ENCODE data around the gene NPRL2.
A peak's percentile ranks its signal among the peaks of the same experiment; 100 is the strongest.

The NPRL2 gene

DNA sequence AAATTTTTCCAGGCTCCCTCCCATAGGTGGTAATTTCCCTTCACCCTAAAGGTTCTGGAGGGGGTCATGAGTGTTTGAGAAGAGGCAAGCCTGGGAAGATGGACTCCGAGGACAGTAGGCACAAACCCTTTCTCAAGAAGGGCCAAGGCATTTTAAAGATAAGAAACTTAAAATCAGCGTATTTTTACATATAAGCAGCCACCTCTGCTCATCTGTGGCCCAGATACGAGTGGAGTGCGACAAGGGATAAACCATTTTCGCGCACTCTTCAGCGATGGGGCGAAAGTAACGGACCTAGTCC is 10.5 kb downstream of the NPRL2 start:
- no peaks in the 10 kb centered on the region for H3K9me3 ChIP-seq (ENCODE audit: control insufficient read depth in 1 of 2, low read length in 2 of 2)
- H3K27ac ChIP-seq (ENCODE audit: low read depth, low read length), result peak overlapping the region; percentile 75
- H3K4me3 ChIP-seq (ENCODE audit: low read depth in 1 of 2, low read length in 2 of 2), result peak overlapping the region; percentile 66 to 78
- no peaks in the 10 kb centered on the region for H3K36me3 ChIP-seq (ENCODE audit: control insufficient read depth in 1 of 2, insufficient read depth in 2 of 2, low read length in 2 of 2)
- peak overlapping the region; percentile 69 to 77 for H3K9ac ChIP-seq (ENCODE audit: low read depth in 1 of 2, low read length in 2 of 2)
- H3K4me1 ChIP-seq (ENCODE audit: control insufficient read depth in 1 of 2, insufficient read depth in 2 of 2, low read length in 2 of 2), result peaks cover 29 to 52% of the 10 kb centered on the region in 2 donors
- no peaks in the 10 kb centered on the region for H3K27me3 ChIP-seq (ENCODE audit: control insufficient read depth in 1 of 2, insufficient read depth in 2 of 2, low read length in 2 of 2)

DNA sequence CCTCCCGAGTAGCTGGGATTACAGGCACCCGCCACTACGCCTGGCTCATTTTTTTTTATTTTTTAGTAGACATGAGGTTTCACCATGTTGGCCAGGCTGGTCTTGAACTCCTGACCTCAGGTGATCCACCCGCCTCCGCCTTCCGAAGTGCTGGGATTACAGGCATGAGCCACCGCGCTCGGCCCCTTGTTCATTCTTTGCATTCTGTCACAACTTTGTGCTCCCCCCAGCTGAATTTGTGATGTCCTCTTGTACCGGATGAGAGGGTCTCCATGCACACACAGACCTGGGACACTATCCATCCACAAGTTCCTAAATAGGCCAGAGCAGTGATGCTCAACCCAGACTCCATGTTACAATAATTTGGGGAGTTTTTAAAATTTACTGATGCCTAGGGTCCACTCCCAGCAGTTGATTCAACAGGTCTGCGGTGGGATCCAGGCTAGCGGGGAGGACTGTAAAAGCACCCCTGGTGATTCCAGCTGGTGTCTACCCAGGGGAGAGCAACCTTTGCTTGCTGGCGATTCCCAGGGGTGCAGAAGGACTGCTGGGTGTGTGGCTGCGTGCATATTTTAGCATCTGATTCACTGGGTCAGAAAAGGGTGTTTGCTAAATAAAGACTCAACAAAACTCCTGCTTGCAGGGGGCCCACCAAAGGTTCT is 11.0 kb downstream of the NPRL2 start:
- Histone ChIP-seq H3K4me3 (ENCODE audit: low read depth in 1 of 2, low read length in 2 of 2) (peak overlapping the region; percentile 66 to 78), H3K36me3 (ENCODE audit: control insufficient read depth in 1 of 2, insufficient read depth in 2 of 2, low read length in 2 of 2) (peaks cover 0 to under 1% of the 10 kb centered on the region in 2 donors), H3K9ac (ENCODE audit: low read depth in 1 of 2, low read length in 2 of 2) (peak overlapping the region; percentile 69 to 77), H3K27me3 (ENCODE audit: control insufficient read depth in 1 of 2, insufficient read depth in 2 of 2, low read length in 2 of 2) (no peaks in the 10 kb centered on the region), H3K27ac (ENCODE audit: low read depth, low read length) (peak overlapping the region; percentile 75), H3K9me3 (ENCODE audit: control insufficient read depth in 1 of 2, low read length in 2 of 2) (no peaks in the 10 kb centered on the region), H3K4me1 (ENCODE audit: control insufficient read depth in 1 of 2, insufficient read depth in 2 of 2, low read length in 2 of 2) (peaks cover 30 to 52% of the 10 kb centered on the region in 2 donors)

DNA sequence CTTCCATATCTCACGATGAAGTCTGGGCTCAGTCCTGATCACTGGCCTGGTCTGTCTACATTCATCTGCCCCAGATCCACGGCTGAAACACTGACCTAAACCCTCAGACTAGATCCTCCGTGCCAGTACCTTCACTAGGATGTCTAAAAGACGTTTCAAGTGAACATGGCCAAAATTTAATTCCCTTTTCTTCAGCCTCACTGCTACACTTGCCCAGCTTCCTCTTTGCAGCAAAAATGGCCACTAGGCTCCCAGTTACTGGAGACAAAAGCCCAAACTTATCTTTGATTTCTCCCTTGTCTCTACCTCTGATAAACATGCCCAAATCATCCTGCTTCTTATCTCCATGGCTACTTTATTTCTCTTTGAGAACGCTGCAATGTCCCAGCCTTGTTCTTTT is 11.6 kb downstream of the NPRL2 start:
- Histone ChIP-seq H3K4me3 (ENCODE audit: low read depth in 1 of 2, low read length in 2 of 2) (peak overlapping the region; percentile 21 to 81), H3K27me3 (ENCODE audit: control insufficient read depth in 1 of 2, insufficient read depth in 2 of 2, low read length in 2 of 2) (no peaks in the 10 kb centered on the region), H3K9me3 (ENCODE audit: control insufficient read depth in 1 of 2, low read length in 2 of 2) (no peaks in the 10 kb centered on the region), H3K36me3 (ENCODE audit: control insufficient read depth in 1 of 2, insufficient read depth in 2 of 2, low read length in 2 of 2) (peaks cover 0 to 4% of the 10 kb centered on the region in 2 donors), H3K4me1 (ENCODE audit: control insufficient read depth in 1 of 2, insufficient read depth in 2 of 2, low read length in 2 of 2) (peaks cover 35 to 58% of the 10 kb centered on the region in 2 donors), H3K9ac (ENCODE audit: low read depth in 1 of 2, low read length in 2 of 2) (peak overlapping the region; percentile 67 to 95), H3K27ac (ENCODE audit: low read depth, low read length) (peak overlapping the region; percentile 3)

DNA sequence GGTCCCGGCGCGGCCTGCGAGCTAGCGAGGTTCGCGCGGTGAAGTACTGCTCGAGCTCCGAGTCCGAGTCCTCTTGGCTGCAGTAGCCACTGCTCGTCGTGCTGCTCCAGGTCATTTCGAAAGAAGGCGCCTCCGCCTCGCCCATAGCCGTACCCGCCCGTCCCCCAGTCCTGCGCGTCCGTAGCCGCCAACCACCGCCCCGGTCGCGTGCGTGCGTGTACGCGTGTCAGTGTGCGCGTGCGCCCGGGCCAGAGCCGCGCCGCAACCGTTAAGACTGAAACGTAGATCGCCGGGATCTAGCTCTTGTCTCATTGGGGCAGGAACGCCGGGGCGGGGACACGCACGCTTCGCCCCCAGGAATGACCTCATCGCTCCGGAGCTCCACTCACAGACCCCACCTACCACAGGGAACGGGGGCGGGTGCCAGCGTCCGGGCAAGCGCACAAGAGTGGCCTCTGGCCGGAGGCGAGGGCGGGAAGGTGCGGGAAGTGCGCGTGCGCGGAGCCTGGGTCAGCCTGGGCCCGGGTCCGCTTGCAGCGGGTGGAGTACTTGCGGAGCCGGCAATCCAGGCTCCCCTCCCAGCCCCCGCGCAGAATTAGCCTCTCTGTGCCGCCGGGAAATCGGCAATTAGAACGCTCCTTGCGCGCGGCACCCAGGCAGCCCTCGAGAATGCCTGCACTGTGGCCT is 13.3 kb downstream of the NPRL2 start:
- no peaks in the 10 kb centered on the region for H3K9me3 ChIP-seq (ENCODE audit: control insufficient read depth in 1 of 2, low read length in 2 of 2)
- peaks cover 0 to 11% of the 10 kb centered on the region in 2 donors for H3K36me3 ChIP-seq (ENCODE audit: control insufficient read depth in 1 of 2, insufficient read depth in 2 of 2, low read length in 2 of 2)
- peak overlapping the region; percentile 74 to 81 for H3K4me3 ChIP-seq (ENCODE audit: low read depth in 1 of 2, low read length in 2 of 2)
- H3K4me1 ChIP-seq (ENCODE audit: control insufficient read depth in 1 of 2, insufficient read depth in 2 of 2, low read length in 2 of 2), result peaks cover 37 to 63% of the 10 kb centered on the region in 2 donors
- H3K9ac ChIP-seq (ENCODE audit: low read depth in 1 of 2, low read length in 2 of 2), result peak overlapping the region; percentile 88 to 95
- H3K27ac ChIP-seq (ENCODE audit: low read depth, low read length), result peak overlapping the region; percentile 98
- no peaks in the 10 kb centered on the region for H3K27me3 ChIP-seq (ENCODE audit: control insufficient read depth in 1 of 2, insufficient read depth in 2 of 2, low read length in 2 of 2)

DNA sequence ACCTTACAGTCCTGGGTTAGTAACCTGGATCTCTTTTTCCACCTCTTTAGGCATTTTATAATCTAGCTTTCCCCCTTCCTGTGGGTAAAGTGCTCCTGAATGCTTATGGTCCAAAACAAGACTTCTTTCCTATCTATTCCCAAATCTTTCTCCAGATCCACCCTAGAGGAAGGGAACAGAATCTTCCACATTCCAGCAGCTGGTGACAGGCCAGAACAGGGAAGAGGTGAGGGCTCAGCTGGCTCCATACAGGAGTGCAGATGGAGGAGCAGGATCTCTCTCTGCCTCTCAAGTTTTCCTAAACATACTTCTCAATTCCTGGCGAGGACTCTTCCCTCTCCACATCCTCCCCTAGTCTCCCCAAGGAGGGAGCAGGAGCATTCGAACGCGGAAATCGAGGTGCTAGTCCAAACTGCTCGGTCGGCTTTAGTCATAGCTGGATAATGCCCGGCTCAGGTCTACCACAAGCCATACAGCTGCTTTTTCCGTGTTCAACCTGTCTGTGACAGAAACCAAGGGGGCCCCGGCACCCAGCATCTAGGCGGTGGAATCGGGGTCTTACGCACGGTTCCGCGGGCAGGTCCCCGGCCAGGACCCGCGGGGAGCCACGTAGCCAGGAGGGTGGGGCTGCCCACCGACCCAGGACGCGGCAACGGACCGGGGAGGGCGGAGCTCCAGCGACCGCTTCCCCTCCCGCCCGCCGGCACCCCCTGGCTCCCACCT is 14.0 kb downstream of the NPRL2 start:
- H3K27ac ChIP-seq (ENCODE audit: low read depth, low read length), result peak overlapping the region; percentile 98
- H3K4me3 ChIP-seq (ENCODE audit: low read depth in 1 of 2, low read length in 2 of 2), result peak overlapping the region; percentile 74 to 81
- no peaks in the 10 kb centered on the region for H3K27me3 ChIP-seq (ENCODE audit: control insufficient read depth in 1 of 2, insufficient read depth in 2 of 2, low read length in 2 of 2)
- H3K9me3 ChIP-seq (ENCODE audit: control insufficient read depth in 1 of 2, low read length in 2 of 2), result no peaks in the 10 kb centered on the region
- peaks cover 37 to 63% of the 10 kb centered on the region in 2 donors for H3K4me1 ChIP-seq (ENCODE audit: control insufficient read depth in 1 of 2, insufficient read depth in 2 of 2, low read length in 2 of 2)
- peak overlapping the region; percentile 88 to 95 for H3K9ac ChIP-seq (ENCODE audit: low read depth in 1 of 2, low read length in 2 of 2)
- peaks cover 4 to 18% of the 10 kb centered on the region in 2 donors for H3K36me3 ChIP-seq (ENCODE audit: control insufficient read depth in 1 of 2, insufficient read depth in 2 of 2, low read length in 2 of 2)

DNA sequence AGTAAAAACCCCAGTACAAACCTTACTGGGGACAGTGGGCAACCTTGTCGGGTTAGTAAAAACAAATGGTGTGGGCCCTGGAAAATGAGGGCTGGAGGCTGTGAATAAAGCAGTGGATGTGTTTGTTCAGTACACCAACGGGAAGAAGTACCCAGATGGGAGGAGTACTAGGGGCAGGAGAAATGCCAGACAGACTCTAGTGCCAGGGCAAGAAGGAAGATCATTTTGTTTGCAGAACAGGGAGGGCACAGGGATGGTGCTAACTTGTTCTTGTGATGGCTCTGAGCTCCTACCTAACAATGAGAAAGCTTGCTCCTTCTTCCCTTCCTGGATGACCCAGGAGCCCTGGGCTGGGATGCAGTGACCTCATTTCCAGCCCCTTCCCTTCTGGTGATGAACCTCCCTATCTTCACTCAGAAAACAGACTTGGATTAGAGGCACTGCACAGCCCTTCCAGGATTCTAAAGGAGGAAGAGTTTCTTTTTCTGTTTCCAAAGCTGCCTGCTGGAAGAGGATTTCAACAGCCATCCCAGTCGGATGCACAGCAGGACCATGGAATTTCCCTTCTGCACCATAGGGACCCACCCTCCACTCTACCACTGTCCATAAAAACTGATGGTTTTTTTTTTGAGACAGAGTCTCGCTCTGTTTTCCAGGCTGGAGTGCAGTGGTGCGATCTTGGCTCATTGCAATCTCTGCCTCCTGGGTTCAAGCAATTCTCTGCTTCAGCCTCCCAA is 16.1 kb downstream of the NPRL2 start:
- H3K9ac ChIP-seq (ENCODE audit: low read depth in 1 of 2, low read length in 2 of 2), result peak overlapping the region; percentile 5 to 38
- H3K9me3 ChIP-seq (ENCODE audit: control insufficient read depth in 1 of 2, low read length in 2 of 2), result no peaks in the 10 kb centered on the region
- H3K27ac ChIP-seq (ENCODE audit: low read depth, low read length), result peak overlapping the region; percentile 26
- H3K27me3 ChIP-seq (ENCODE audit: control insufficient read depth in 1 of 2, insufficient read depth in 2 of 2, low read length in 2 of 2), result no peaks in the 10 kb centered on the region
- peaks cover 23 to 45% of the 10 kb centered on the region in 2 donors for H3K4me1 ChIP-seq (ENCODE audit: control insufficient read depth in 1 of 2, insufficient read depth in 2 of 2, low read length in 2 of 2)
- peaks cover 25 to 38% of the 10 kb centered on the region in 2 donors for H3K36me3 ChIP-seq (ENCODE audit: control insufficient read depth in 1 of 2, insufficient read depth in 2 of 2, low read length in 2 of 2)
- no peak overlapping the region for H3K4me3 ChIP-seq (ENCODE audit: low read depth in 1 of 2, low read length in 2 of 2)

DNA sequence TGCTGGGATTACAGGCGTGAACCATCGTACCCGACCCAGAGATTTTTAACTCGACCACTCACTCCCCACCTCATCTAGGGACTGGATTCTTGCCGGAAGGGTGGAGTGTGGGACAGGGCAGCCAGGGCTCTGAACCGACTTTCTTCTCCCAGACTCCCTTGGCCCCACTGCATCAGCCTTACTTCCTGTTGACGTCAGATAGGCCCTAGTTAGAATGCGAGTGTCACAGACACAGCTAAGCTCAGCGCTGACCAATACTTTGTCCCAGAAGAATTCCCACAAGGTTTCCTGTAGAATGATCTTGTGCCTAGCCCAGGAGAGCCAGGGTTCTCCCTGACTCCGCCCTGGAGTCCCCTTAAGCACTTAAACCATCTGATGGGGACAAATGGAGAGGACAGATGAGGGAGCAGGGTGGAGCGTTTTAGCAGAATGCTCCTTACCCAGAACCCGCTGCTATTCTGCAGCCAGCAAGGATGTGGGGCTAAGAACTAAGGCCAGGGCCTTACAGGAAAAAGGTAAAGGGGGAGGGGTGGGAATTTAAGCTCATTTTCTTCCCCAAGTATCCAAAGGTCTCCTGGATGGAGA is 16.7 kb downstream of the NPRL2 start:
- peak overlapping the region; percentile 5 to 38 for H3K9ac ChIP-seq (ENCODE audit: low read depth in 1 of 2, low read length in 2 of 2)
- peaks cover 23 to 44% of the 10 kb centered on the region in 2 donors for H3K4me1 ChIP-seq (ENCODE audit: control insufficient read depth in 1 of 2, insufficient read depth in 2 of 2, low read length in 2 of 2)
- no peaks in the 10 kb centered on the region for H3K27me3 ChIP-seq (ENCODE audit: control insufficient read depth in 1 of 2, insufficient read depth in 2 of 2, low read length in 2 of 2)
- peak overlapping the region; percentile 26 for H3K27ac ChIP-seq (ENCODE audit: low read depth, low read length)
- peaks cover 25 to 41% of the 10 kb centered on the region in 2 donors for H3K36me3 ChIP-seq (ENCODE audit: control insufficient read depth in 1 of 2, insufficient read depth in 2 of 2, low read length in 2 of 2)
- H3K4me3 ChIP-seq (ENCODE audit: low read depth in 1 of 2, low read length in 2 of 2), result no peak overlapping the region
- no peaks in the 10 kb centered on the region for H3K9me3 ChIP-seq (ENCODE audit: control insufficient read depth in 1 of 2, low read length in 2 of 2)

DNA sequence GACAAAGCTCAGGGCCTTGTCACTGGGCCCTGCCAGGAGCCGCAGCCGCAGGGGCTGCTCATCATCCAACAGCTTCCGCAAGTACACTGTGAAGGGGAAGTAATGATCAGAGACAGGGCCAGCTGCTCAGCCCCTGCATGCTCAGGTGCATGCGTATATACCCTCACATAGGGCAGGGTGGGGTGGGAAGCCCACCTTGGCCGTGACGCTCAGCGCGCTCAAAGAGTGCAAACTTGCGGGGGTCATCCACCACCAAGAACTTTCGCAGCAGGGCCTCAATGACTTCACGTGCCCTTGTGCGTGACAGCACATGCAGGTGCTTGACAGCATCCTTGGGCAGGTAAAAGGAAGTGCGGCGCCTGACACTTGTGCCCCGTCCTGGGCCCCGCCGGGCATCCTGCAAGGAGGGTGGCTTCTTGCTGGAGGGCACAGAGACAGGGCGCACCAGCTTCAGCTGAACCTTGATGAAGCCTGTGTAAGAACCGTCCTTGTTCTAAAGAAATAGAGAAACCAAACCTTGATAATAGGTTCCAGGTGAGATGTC is 19.1 kb downstream of the NPRL2 start:
- no peaks in the 10 kb centered on the region for H3K9me3 ChIP-seq (ENCODE audit: control insufficient read depth in 1 of 2, low read length in 2 of 2)
- H3K9ac ChIP-seq (ENCODE audit: low read depth in 1 of 2, low read length in 2 of 2), result no peak overlapping the region
- H3K4me1 ChIP-seq (ENCODE audit: control insufficient read depth in 1 of 2, insufficient read depth in 2 of 2, low read length in 2 of 2), result peaks cover 29 to 50% of the 10 kb centered on the region in 2 donors
- no peaks in the 10 kb centered on the region for H3K27me3 ChIP-seq (ENCODE audit: control insufficient read depth in 1 of 2, insufficient read depth in 2 of 2, low read length in 2 of 2)
- H3K27ac ChIP-seq (ENCODE audit: low read depth, low read length), result no peak overlapping the region
- peaks cover 25 to 41% of the 10 kb centered on the region in 2 donors for H3K36me3 ChIP-seq (ENCODE audit: control insufficient read depth in 1 of 2, insufficient read depth in 2 of 2, low read length in 2 of 2)
- H3K4me3 ChIP-seq (ENCODE audit: low read depth in 1 of 2, low read length in 2 of 2), result no peak overlapping the region

DNA sequence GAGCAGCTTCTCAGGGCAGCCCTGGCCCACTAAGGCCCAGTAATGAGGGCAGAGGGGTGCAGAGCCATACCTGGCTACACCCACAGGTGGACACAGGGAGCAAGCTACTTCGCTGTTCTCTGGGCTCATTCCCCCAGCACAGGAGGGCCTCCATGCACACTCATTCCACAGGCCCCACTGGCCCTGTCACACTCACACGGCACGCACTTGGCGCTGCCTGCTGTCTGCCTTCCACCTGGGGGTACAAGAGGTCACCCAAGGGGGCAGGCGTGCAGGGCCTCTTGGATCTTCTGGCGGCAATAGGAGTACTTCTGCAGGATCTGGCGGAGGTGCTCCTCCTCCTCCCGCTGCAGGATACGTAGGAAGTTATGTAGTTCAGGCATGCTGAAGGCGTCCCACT is 20.2 kb downstream of the NPRL2 start:
- no peaks in the 10 kb centered on the region for H3K27me3 ChIP-seq (ENCODE audit: control insufficient read depth in 1 of 2, insufficient read depth in 2 of 2, low read length in 2 of 2)
- H3K9ac ChIP-seq (ENCODE audit: low read depth in 1 of 2, low read length in 2 of 2), result no peak overlapping the region
- no peaks in the 10 kb centered on the region for H3K9me3 ChIP-seq (ENCODE audit: control insufficient read depth in 1 of 2, low read length in 2 of 2)
- peaks cover 28 to 52% of the 10 kb centered on the region in 2 donors for H3K36me3 ChIP-seq (ENCODE audit: control insufficient read depth in 1 of 2, insufficient read depth in 2 of 2, low read length in 2 of 2)
- H3K27ac ChIP-seq (ENCODE audit: low read depth, low read length), result no peak overlapping the region
- no peak overlapping the region for H3K4me3 ChIP-seq (ENCODE audit: low read depth in 1 of 2, low read length in 2 of 2)
- peaks cover 22 to 39% of the 10 kb centered on the region in 2 donors for H3K4me1 ChIP-seq (ENCODE audit: control insufficient read depth in 1 of 2, insufficient read depth in 2 of 2, low read length in 2 of 2)

Data from duodenal mucosa (tissue), 2 donors.